ENCODE results near the gene ATXN8OS.
"Not testable (repeated sequence)": the region's sequence is repeated elsewhere in the genome, so short reads cannot be mapped to it uniquely, and the experiment has no call there.

DNA sequence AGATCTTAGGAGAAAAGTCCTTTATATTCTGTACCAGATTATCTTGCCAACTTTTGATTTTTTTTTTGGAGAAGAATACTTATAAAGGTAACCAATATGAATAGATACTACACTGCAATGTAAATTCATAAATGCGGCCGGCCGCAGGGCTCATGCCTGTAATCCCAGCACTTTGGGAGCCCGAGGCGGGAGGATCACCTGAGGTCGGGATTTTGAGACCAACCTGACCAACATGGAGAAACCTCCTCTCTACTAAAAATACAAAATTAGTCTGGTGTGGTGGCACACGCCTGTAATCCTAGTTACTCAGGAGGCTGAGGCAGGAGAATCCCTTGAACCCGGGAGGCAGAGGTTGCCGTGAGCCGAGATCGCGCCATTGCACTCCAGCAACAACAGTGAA lies 35.0 kb downstream of the ATXN8OS start:
- TF ChIP-seq, protein P1, sequence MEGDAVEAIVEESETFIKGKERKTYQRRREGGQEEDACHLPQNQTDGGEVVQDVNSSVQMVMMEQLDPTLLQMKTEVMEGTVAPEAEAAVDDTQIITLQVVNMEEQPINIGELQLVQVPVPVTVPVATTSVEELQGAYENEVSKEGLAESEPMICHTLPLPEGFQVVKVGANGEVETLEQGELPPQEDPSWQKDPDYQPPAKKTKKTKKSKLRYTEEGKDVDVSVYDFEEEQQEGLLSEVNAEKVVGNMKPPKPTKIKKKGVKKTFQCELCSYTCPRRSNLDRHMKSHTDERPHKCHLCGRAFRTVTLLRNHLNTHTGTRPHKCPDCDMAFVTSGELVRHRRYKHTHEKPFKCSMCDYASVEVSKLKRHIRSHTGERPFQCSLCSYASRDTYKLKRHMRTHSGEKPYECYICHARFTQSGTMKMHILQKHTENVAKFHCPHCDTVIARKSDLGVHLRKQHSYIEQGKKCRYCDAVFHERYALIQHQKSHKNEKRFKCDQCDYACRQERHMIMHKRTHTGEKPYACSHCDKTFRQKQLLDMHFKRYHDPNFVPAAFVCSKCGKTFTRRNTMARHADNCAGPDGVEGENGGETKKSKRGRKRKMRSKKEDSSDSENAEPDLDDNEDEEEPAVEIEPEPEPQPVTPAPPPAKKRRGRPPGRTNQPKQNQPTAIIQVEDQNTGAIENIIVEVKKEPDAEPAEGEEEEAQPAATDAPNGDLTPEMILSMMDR (IDR thresholded peaks at IDR 0.05), result not testable (repeated sequence)
- not testable (repeated sequence) for TF ChIP-seq POLR2A (IDR thresholded peaks at IDR 0.05)
